ENCODE measurements around the gene RNF149.
"Not testable (repeated sequence)": the region's sequence is repeated elsewhere in the genome, so short reads cannot be mapped to it uniquely, and the experiment has no call there.

RNF149 gene

DNA sequence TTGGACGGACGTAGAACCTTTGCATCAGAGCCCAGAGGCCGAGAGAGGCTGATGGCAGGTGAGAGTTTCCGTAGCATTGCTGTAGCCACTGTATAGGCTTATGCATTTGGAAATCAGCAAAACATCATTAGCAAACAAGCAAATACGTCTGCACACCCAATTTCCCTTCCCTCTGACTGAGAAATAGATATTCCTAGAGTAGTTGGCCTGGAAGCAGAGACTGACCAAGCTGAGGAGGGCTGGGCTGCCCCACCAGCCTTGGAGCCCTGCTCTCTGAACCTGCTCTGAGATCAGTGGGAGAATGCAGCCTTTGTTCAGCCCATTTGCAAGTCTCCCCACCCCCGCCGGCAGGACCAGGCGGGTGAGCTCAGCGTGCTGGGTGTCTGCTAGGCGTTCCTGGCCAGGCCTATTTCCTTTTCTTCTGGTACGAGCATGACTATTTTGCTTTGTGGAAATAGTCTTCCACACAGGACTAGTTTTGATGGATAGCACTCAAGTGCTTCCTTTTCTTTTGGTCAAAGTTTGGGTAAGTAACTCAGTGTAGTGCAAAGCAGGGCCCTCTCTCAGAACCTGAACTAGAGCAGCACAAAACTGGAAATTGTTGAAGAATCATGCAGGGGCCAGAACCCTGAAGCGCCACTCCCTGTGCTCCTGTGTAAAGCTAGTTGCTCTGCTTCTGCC is 21.9 kb upstream of the RNF149 start:
- DNase-seq: peak; percentile 54

DNA sequence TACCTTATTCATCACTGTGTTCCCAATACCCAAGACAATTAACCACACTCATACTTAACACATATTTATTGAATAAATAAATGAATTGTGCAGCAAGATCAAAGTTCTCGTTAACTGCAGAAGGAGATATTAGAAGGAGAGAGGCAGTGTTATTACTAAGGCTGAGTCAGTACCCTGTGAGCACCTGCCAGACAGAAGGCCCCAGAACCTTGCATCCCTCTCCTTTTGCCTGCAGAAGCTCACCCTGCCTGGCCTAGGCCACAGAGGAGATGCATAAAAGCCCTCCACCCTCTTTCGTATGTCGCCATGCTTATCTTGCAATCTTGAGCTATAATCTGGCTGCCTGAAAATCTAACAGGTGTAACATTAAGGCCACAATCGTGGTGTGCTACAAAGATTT is 20.5 kb upstream of the RNF149 start:
- DNase-seq: no peak

DNA sequence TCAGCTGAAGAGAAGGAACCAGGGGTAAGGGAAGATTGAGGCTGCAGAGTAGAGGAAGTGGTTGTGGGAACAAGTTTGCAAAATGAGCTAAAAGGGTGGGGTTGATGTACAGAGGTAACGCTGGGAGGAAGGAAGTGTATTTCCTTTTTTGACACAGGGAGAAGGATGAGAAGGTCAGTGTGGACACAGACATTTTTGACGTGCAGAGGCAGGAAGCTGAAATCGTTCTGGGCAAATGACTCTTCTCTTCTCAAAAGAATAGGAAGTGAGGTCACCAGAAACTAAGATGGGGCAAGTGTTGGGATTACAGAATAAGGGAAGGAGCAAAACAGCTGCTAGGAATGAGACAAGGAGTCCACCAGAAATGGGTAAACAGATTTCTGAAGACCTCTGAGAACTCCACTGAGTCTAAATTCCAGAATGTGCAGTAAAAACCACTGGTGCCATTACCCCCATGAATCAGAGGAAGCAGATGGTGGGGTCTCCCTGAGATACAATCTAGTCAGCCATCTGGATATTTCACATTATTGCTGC is 20.0 kb upstream of the RNF149 start:
- DNase-seq: no peak

DNA sequence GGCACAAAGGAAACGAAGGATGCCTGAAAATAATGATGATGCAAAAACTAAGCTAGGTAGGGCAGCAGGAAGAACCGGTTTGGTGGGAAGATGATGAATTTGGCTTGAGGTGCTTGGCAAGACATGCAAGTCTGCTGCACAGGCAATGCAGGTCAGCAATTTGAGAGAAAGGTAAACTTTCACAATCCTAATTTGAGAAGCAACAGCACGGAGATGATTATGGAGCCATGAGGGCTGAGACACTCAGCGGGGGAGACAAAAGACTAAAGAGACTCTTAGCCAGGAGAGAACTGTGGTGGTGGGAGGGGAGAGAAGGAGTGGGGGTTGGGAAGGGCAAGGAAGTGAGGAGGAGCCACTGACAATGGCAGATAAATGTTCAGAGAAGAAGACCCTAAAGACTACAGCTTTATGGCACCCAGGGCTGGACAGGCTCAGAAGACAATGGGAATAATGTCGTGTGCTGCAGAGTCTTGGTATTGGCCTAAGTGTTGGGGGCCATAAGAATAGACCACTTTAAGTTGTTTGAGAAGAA is 19.4 kb upstream of the RNF149 start:
- no peak for DNase-seq

DNA sequence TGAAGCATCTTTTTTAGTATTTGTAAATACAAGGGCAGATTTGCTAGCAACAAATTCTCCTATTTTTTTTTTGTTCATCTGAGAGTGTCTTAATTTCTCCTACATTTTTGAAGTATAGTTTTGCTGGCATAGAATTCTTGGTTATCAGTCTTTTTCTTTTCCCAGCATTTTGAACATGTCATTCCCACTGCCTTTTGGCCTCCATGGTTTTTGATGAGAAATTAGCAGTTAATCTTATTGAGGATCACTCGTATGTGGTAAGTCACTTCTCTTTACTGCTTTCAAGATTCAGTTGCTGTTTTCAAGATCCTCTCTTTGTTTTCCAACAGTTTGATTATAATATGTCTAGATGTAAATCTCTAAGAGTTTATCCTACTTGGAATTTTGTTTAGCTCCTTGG is 16.9 kb upstream of the RNF149 start:
- no peak for DNase-seq

DNA sequence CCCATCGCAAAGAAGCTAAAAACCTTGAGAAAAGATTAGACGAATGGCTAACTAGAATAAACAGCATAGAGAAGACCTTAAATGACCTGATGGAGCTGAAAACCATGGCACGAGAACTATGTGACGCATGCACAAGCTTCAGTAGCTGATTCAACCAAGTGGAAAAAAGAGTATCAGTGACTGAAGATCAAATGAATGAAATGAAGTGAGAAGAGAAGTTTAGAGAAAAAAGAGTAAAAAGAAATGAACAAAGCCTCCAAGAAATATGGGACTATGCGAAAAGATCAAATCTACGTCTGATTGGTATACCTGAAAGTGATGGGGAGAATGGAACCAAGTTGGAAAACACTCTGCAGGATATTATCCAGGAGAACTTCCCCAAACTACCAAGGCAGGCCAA is 8.1 kb upstream of the RNF149 start:
- not testable (repeated sequence) for DNase-seq

DNA sequence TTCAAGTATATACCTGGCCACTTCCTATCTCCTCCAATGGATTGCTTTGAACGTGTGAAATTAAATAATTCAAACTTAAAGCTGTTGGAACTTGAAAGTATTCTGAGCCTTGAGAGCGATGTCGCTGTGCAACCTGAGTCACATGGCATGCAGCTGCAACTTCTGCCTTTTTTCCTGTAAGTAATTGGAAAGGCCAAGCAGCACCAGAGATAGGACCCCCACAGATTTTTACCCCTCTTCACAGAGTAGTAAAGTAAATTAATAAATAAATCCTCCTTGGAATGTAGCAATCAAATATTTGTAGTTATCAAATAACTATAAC is 3.2 kb upstream of the RNF149 start:
- no peak for DNase-seq

DNA sequence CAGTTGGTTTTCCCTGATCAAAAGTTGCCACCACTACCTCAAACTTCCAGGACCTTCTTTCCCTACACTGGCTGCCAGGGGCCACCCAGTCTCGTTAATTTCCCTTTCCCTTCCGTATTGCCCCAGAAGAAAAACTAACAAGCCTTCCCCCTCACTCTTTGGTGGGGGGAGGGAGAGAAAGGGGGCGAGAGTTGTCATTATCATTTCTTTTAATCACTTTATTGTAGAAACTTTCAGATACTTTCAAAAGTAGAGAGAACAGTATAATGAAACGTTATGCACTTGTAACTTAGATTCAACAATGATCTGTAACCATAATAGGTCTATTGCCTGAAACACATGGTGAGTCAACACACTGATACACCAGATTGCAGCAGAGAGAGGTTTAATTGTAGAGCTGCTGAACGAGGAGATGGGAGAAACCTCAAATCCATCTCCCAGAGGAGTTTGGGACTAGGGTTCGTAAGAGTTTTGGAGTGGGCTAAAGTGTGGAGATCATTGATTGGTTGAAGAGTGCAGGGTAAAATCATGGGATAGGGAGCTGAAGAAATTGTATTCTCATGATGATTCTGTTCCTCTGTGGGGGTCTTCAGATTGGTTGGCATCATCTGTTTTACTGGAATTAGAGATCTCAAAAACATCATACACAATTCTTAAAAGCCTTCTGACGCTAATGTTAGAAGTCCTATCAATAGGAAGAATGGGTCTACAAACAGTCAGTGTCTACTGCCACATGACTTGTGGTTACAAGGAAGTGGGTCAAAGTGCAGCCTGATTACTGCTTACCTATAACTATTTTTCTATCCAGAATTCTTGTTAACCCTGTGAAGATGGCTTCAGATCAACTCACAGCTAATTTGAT is 2.6 kb upstream of the RNF149 start:
- DNase-seq: no peak

DNA sequence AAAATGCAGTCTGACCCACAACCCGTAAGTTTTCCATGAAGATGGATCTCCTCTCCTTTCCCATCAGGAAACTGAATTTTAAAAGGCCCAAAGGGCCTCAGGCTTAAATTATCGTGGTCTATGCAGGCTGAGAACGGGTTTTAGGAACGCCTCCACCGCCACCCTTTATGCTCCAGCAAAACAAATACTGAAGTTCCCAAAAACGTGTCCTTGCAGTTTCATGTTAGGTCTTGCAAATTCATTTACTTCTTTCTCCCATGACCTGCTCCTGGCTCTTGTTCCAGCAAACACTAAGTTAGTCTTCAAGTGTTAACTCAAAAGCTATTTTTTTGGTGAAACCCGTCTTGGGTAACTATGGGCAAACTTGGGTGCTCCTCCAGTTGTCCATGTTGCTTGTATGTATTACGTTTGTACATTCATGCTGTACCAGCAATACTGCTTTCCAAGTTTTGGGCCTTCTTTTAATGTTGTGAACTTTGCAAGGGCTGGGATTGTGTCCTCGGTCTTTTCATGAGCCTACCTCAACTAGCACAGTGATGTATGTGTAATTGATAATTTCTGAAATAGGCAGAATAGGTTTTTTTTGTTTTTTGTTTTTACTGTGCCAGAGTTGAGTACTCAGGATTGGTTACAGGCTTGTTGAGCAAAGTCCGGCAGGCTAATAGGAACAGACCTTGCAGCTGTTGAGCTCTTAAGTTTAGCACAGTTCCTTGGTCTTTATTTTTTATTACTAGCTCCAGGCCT is 1.8 kb upstream of the RNF149 start:
- no peak for DNase-seq

DNA sequence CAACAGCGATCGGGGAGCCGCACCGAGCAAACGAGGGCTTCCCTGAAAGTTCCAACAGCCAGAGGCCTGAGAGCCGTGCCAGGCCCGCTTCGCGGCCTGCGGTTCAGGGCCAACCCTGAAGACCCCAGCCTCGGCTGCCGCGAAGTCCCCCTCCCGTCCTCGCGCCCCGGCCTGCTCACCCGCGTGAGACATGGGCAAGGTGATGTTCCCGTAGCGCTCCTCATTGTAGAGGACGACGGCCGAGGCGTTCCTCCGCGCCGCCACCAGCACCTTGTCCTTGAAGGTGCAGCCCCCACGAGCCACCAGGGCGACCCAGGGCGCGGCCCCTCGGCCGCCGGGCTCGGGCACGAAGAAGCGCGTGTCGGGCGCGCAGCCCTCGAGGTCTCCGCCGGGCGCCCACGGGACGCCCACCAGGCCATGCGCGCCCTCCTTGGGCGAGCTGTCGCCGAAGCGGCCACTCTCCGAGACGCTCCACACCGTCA is 510 bp downstream of the RNF149 start:
- DNase-seq: no peak

DNA sequence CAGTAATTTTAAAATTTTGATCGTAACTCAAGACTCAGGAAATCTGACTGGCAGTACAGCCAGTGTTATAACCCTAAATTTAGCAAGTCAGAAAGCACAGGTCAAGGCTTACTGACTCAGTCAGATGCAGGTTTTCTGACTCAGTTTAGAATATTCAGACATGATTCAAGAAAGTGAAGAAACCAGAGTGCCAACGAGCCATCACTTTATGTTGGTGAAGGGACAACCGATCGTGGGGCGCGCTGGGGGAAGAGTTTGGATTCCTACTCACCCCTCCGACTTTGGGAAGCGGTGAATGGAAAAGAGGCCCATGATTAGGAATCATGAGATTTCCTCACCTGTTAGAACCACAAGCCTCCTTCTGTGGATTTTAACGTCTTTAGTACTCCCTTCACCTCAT is 998 bp downstream of the RNF149 start:
- no peak for DNase-seq

DNA sequence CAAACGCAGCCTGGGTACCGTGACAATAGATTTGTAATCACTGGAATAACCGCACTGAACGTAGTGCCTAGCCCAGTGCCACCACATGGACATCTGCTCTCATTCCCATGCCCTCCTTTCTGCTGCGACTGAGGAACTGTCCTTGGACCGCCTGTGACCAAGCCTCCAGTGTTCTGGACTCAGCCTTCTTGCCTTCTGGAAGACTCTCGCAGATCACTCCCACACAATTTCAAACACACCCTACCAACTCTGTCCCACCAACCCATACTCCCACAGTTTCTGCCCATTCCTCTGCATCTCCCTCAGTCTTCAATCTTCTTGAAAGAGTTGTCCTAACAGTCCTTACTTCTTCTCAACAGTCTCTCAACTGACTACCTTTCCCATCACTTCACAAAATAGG is 2.1 kb downstream of the RNF149 start:
- peak; percentile 42 for DNase-seq

DNA sequence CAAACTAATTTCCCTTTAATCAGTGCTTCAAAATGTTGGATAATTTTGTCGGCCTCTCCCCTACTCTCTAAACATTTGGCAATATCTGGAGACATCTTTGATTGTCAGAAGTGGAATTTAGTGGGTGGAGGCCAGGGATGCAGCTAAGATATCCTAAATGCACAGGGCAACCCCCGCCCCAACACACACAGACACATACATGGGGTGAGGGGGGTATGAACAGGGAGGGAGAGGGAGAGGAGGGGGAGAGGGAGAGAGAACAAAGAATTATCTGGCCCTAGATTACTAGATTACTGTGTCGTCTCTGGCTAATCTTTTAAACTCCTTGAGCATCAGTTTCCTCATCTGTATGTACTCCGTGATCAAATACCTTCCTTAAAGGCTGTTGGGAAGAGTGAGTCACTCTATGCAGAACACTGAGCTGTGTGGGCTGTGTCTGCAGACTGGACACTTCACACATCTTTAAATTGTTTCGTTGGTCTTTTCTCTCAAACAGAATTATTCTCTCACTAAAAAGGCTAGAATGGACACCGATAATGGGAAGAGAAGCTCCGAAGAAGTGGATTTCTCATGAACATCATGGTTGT is 2.9 kb downstream of the RNF149 start:
- no peak for DNase-seq

DNA sequence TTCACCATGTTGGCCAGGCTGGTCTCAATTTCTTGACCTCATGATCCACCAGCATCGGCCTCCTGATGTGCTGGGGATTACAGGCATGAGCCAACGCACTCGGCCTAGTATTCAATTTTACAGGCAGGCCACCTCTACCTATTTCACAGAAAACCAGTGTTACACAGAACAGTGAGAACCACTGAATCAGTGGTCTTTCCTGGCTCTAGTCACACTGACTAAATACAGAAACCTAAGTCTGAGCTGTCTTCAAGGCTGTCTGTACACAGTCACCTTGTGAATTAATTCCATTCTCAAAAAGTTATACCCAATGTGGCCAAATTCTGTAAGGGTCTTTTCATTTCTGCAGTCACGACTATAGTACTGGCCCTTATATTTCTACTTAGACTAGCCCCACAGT is 3.5 kb downstream of the RNF149 start:
- DNase-seq: no peak

DNA sequence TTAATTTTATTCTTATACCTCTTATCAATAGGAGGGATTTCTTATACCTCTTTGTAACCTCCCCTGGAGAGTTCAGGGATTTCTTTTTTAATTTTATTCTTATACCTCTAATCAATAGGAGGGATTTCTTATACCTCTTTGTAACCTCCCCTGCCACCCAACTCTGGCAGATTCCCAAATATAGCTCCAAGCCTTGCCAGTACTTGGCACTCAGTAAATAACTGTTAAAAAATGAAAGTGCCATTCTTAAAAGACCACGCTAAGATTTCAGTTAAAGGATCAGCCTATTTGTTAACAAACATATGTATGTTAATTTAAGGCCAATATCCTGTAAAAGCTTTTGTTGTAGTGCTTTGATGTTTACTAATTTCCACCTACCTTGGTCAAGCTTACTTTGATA is 4.8 kb downstream of the RNF149 start:
- no peak for DNase-seq

DNA sequence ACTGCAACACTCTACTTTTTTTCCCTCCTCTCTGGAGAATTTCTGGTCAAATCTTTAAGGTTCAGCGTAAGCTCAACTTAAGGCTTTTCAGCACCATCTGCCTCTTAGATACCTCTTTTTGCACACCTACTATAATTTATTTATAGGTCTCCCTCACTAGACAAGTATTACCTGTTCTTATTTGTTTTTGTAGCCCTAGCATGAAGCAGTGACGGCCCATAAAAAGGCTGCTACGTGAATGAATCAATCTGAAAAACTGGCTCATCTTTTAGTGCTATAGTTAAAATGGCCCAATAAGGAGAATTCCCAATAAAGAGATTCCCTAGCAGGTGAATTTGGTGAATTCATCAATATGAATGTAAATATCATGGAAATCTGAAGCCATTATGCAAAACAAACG is 6.5 kb downstream of the RNF149 start:
- no peak for DNase-seq

DNA sequence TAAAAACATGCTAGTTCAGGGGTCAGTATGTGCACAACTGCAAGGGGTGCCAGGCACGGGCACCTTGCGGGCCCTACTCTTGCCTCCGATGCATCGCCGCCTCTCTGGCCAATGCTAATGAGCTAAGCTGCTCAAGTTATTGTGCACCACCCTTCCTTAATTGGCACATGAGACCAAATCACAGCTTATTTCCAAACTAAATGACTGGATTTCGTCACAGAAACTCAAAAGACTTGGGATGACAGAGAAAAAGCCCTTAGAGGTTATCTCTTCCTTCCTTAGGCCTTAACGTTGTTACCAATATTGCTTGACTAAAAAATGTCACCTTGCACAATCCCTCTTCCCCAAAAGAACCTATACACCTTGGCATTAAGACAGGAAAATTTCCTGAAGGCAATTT is 7.7 kb downstream of the RNF149 start:
- no peak for DNase-seq

DNA sequence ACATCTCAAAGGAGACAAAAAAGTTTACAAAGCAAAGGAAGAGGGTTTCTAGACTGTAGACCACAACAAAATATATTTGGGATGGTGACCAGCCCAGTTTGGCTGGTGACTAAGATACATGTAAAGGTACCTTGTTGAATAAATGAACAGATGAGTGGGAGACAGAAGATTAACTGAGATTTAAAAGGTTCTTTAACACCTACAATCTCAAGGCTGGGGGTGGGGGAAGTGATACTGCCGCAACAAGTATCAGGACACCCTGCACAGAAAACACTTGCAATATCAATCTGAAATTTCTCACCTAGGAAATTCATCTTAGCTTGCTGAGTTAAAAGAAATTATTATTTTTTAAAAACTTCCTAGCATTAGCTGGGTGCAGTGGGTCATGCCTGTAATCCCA is 8.3 kb downstream of the RNF149 start:
- no peak for DNase-seq

DNA sequence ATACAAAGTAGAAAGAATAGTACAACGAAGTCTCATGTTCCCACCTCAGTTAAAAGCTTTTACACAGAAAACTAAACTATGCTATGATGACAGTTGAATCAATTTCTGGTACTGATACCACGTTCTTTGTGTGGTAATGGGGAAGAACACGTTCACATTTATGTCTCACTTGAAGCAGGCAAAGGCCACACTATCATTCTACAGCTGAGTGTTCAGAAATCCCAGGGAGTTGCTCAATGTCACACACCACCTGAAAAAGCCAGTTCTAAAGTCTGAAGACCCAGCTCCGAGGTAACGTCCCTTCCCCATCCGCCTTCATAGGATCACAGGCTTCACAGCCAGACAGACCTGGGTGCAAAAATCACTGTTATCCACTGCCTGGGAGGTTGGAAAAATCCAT is 8.9 kb downstream of the RNF149 start:
- no peak for DNase-seq

DNA sequence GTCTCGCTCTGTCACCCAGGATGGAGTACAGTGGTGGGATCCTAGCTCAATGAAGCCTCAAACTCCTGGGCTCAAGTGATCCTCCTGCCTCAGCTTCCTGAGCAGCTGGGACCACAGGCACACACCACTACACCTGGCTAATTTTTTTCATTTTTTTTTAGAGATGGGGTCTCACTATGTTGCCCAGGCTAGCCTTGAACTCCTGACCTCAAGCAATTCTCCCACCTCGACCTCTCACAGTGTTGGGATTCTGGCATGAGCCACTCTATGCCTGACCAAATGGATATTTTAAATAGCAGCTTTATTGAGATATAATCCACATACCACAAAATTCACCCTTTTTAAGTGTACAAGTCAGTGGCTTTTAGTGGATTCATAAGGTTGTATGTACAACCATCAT is 11.1 kb downstream of the RNF149 start:
- no peak for DNase-seq

DNA sequence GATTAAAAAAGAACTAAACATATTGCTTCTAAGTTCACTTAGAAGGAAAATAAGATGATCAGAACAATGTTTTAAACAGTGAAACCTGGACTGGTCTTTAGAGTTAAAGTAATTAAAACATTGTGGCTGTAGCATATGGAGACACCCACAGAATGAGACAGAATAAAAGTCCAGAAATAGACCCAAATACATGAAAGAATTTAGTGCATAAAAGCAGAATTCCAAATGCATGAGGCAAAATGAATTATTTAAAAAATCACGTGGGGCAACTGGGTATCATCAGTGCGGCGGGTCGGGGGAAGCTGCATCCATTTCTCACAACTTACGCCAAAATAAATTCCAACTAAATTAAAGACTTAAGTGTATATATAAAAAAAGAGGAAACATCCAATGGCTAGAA is 12.1 kb downstream of the RNF149 start:
- DNase-seq: no peak

DNA sequence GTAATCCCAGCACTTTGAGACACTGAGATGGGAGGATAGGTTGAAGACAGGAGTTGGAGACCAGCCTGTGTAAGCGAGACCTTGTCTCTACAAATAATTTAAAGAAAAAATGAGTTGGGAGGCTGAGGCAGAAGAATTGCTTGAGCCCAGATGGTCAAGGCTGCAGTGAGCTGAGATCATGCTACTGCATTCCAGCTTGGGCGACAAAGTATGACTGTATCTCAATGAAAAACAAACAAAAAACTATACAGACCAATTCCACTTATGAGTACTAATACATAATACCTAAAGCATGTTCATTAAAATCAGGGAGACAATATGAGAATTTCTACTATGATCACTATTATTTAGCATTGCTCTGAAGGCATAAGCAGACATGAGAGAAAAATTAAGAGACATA is 12.6 kb downstream of the RNF149 start:
- DNase-seq: no peak

DNA sequence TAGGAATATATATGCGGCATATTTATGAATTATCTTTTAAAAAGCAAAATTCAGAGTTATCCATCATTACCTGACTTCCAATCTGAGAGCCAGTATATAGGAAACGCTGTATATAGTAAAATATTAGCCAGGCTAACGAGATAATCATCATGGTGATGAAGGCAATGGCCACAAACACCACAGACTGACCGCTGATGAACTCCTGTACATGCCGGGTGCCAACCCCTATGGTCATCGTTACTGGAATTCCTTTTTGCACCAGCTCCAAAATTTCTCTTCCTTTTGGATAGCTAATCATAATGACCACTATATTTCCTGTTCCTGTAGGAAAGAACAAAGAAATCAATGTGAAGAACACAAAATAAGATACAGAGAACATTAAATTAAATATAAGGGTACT is 13.6 kb downstream of the RNF149 start:
- DNase-seq: no peak

Measured in activated T-cell treated with anti-CD3 and anti-CD28 coated beads, Interleukin-2, amount 50 U/mL, for 1 hour (primary cell).